Astrocyte (in vitro differentiated cells and primary cell): Measurements from ENCODE around the gene RTL10. TPM values are rescaled to one million over a fixed set of nuclear protein-coding genes. Genes with fewer than 3 reads are reported as not detected.

Experiments used
- DNase-seq: peaks from one replicate; pipeline ENCODE4 v3.0.0-alpha.2; 2010; ENCODE audit warnings: low read depth
- FAIRE-seq: peaks from 2 replicates; lab custom pipeline; 2011; peaks lifted over from hg19 to GRCh38; lab: Jason Lieb, UNC
- H2AFZ ChIP-seq: 2 replicates; pipeline ENCODE4 v1.6.0; 2012; ENCODE audit warnings: low read depth, low read length, inconsistent platforms
- H3K27ac ChIP-seq: 2 replicates; pipeline ENCODE4 v1.5.1; 2011; ENCODE audit warnings: low read depth, low read length, inconsistent platforms
- H3K27me3 ChIP-seq: 2 replicates; pipeline ENCODE4 v1.6.0; 2011; ENCODE audit warnings: low read length, inconsistent platforms; ENCODE audit not compliant: insufficient read depth
- H3K36me3 ChIP-seq: 2 replicates; pipeline ENCODE4 v1.5.1; 2011; ENCODE audit warnings: low read length, inconsistent platforms; ENCODE audit not compliant: insufficient read depth
- H3K4me1 ChIP-seq: 2 replicates; pipeline ENCODE4 v1.5.1; 2011; ENCODE audit warnings: low read length, inconsistent platforms; ENCODE audit not compliant: insufficient read depth
- H3K4me2 ChIP-seq: 2 replicates; pipeline ENCODE4 v1.6.0; 2012; ENCODE audit warnings: low read length, inconsistent platforms
- H3K4me3 ChIP-seq: 2 replicates; pipeline ENCODE4 v1.5.1; 2011; ENCODE audit warnings: low read depth, mild to moderate bottlenecking, low read length, inconsistent platforms; ENCODE audit not compliant: insufficient read depth
- H3K79me2 ChIP-seq: 2 replicates; pipeline ENCODE4 v1.6.0; 2012; ENCODE audit warnings: mild to moderate bottlenecking, low read length, inconsistent platforms; ENCODE audit not compliant: insufficient read depth
- H3K9ac ChIP-seq: 2 replicates; pipeline ENCODE4 v1.6.0; 2012; ENCODE audit warnings: mild to moderate bottlenecking, low read length, inconsistent platforms
- H3K9me3 ChIP-seq: 2 replicates; pipeline ENCODE4 v1.5.1; 2012; ENCODE audit warnings: low read depth, mild to moderate bottlenecking, low read length, inconsistent platforms; ENCODE audit not compliant: insufficient read depth
- H4K20me1 ChIP-seq: 2 replicates; pipeline ENCODE4 v1.6.0; 2012; ENCODE audit warnings: low read length, inconsistent platforms; ENCODE audit not compliant: insufficient read depth
- H3K27ac Mint-ChIP-seq: one replicate; pipeline ENCODE4 v1.8.0; 2021; ENCODE audit warnings: mild to moderate bottlenecking, mixed read lengths; ENCODE audit not compliant: unreplicated experiment
- H3K27me3 Mint-ChIP-seq: one replicate; pipeline ENCODE4 v1.8.0; 2021; ENCODE audit warnings: low read depth, mixed read lengths; ENCODE audit not compliant: unreplicated experiment
- H3K36me3 Mint-ChIP-seq: one replicate; pipeline ENCODE4 v1.8.0; 2021; ENCODE audit warnings: low read depth, mixed read lengths; ENCODE audit not compliant: unreplicated experiment
- H3K4me1 Mint-ChIP-seq: one replicate; pipeline ENCODE4 v1.8.0; 2021; ENCODE audit warnings: low read depth, mixed read lengths; ENCODE audit not compliant: unreplicated experiment
- H3K4me3 Mint-ChIP-seq: one replicate; pipeline ENCODE4 v1.8.0; 2021; ENCODE audit warnings: mild to moderate bottlenecking, moderate library complexity, mixed read lengths; ENCODE audit not compliant: unreplicated experiment
- H3K9me3 Mint-ChIP-seq: one replicate; pipeline ENCODE4 v1.8.0; 2021; ENCODE audit warnings: mild to moderate bottlenecking, mixed read lengths; ENCODE audit not compliant: unreplicated experiment
- CTCF ChIP-seq: IDR thresholded peaks from 2 replicates; pipeline ENCODE4 v1.5.1; 2011; ENCODE audit warnings: low read depth, mild to moderate bottlenecking, inconsistent platforms, low read length, moderate library complexity; ENCODE audit not compliant: insufficient read depth
- EZH2 ChIP-seq: IDR thresholded peaks from 2 replicates; pipeline ENCODE4 v1.6.1; 2012; ENCODE audit warnings: mild to moderate bottlenecking, low read length, inconsistent platforms; ENCODE audit not compliant: insufficient read depth
- total RNA-seq: library from RNA; stranded (reverse); gene quantifications from 2 replicates; pipeline ENCODE4 v1.2.1, GENCODE V29; 2021

The RTL10 gene
- total RNA-seq, 1 donor from 2014 or later = 43.0 TPM

- Histone ChIP-seq H3K9ac (no peak overlapping the region), H3K4me3 (no peak overlapping the region), H3K36me3 (no peaks in the 10 kb centered on the region), H3K27me3 (no peaks in the 10 kb centered on the region), H3K4me2 (no peak overlapping the region), H3K79me2 (no peaks in the 10 kb centered on the region), H4K20me1 (peaks cover 7% of the 10 kb centered on the region), H3K9me3 (no peaks in the 10 kb centered on the region), H3K4me1 (no peaks in the 10 kb centered on the region), H3K27ac (no peak overlapping the region), H2AFZ (no peak overlapping the region)
- H3K27me3 Mint-ChIP-seq = no peaks in the 10 kb centered on the region
- H3K4me3 Mint-ChIP-seq = no peak overlapping the region
- no peaks in the 10 kb centered on the region for H3K4me1 Mint-ChIP-seq
- peaks cover 4% of the 10 kb centered on the region for H3K36me3 Mint-ChIP-seq
- DNase-seq (no peak), FAIRE-seq (no peak)
- TF ChIP-seq EZH2 = no peak
- TF ChIP-seq CTCF = no peak
- no peak overlapping the region for H3K27ac Mint-ChIP-seq
- no peaks in the 10 kb centered on the region for H3K9me3 Mint-ChIP-seq
Measured at GRCh38 chr22:19828035-19828401, 26.7 kb downstream of the RTL10 start.

- no peak overlapping the region for H3K27ac Mint-ChIP-seq
- TF ChIP-seq EZH2 (no peak), CTCF (no peak)
- Histone ChIP-seq H3K9me3 (no peaks in the 10 kb centered on the region), H2AFZ (no peak overlapping the region), H3K4me2 (no peak overlapping the region), H3K4me3 (no peak overlapping the region), H3K27ac (no peak overlapping the region), H4K20me1 (peaks cover 8% of the 10 kb centered on the region), H3K4me1 (no peaks in the 10 kb centered on the region), H3K27me3 (no peaks in the 10 kb centered on the region), H3K9ac (no peak overlapping the region), H3K36me3 (no peaks in the 10 kb centered on the region), H3K79me2 (no peaks in the 10 kb centered on the region)
- H3K4me3 Mint-ChIP-seq = no peak overlapping the region
- H3K4me1 Mint-ChIP-seq = no peaks in the 10 kb centered on the region
- no peaks in the 10 kb centered on the region for H3K9me3 Mint-ChIP-seq
- no peak for DNase-seq
- H3K27me3 Mint-ChIP-seq = no peaks in the 10 kb centered on the region
- H3K36me3 Mint-ChIP-seq = peaks cover 4% of the 10 kb centered on the region
- FAIRE-seq = no peak
Measured at GRCh38 chr22:19827341-19828034, 27.2 kb downstream of the RTL10 start.

- Histone ChIP-seq H3K27ac (no peak overlapping the region), H3K4me2 (no peak overlapping the region), H4K20me1 (peaks cover 8% of the 10 kb centered on the region), H3K4me3 (no peak overlapping the region), H2AFZ (no peak overlapping the region), H3K27me3 (no peaks in the 10 kb centered on the region), H3K9ac (no peak overlapping the region), H3K36me3 (no peaks in the 10 kb centered on the region), H3K4me1 (no peaks in the 10 kb centered on the region), H3K79me2 (no peaks in the 10 kb centered on the region), H3K9me3 (no peaks in the 10 kb centered on the region)
- H3K4me1 Mint-ChIP-seq = no peaks in the 10 kb centered on the region
- no peaks in the 10 kb centered on the region for H3K9me3 Mint-ChIP-seq
- TF ChIP-seq EZH2 (no peak), CTCF (no peak)
- peaks cover 4% of the 10 kb centered on the region for H3K36me3 Mint-ChIP-seq
- H3K4me3 Mint-ChIP-seq = no peak overlapping the region
- H3K27me3 Mint-ChIP-seq = no peaks in the 10 kb centered on the region
- FAIRE-seq = no peak
- no peak overlapping the region for H3K27ac Mint-ChIP-seq
- DNase-seq = no peak
Measured at GRCh38 chr22:19826619-19826950, 28.1 kb downstream of the RTL10 start.
